ES-I3 (cell line): ENCODE data around the gene CACNA1B.

Experiments used
- H3K36me3 ChIP-seq: 2 replicates; pipeline ENCODE4 v1.6.1; 2013; ENCODE audit warnings: mild to moderate bottlenecking, low read length, control low read depth, moderate library complexity; ENCODE audit not compliant: insufficient read depth
- H3K4me1 ChIP-seq: 2 replicates; pipeline ENCODE4 v1.6.1; 2013; ENCODE audit warnings: mild to moderate bottlenecking, control low read depth, low read length; ENCODE audit not compliant: insufficient read depth
- H3K9ac ChIP-seq: 2 replicates; pipeline ENCODE4 v1.6.1; 2013; ENCODE audit warnings: low read depth, mild to moderate bottlenecking, low read length, moderate library complexity
- H3K9me3 ChIP-seq: 2 replicates; pipeline ENCODE4 v1.6.1; 2013; ENCODE audit warnings: mild to moderate bottlenecking, low read length, moderate library complexity; ENCODE audit not compliant: control insufficient read depth, insufficient read depth

Gene CACNA1B

DNA sequence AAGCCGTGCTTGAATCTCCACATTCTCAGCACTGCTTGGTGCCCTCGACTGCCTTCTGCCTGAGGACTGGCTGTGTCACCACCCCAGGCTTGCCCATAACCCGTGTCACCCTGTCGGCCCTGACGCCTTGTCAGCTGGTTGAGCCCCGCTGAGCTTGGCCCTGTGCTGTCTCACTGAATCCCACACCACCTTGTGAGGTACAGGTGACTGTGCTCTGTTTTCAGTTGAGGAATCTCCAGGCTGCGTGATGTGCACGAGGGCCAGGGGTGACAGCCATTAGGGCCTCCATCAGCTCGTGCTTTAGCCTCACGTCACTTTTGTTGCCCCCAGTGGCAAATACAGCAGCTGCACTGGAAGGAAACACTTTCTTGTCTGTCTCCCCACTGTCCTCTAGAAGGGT is 90.7 kb downstream of the CACNA1B start:
- Histone ChIP-seq H3K9me3 (no peaks in the 10 kb centered on the region), H3K36me3 (no peaks in the 10 kb centered on the region), H3K4me1 (no peaks in the 10 kb centered on the region), H3K9ac (no peak overlapping the region)

DNA sequence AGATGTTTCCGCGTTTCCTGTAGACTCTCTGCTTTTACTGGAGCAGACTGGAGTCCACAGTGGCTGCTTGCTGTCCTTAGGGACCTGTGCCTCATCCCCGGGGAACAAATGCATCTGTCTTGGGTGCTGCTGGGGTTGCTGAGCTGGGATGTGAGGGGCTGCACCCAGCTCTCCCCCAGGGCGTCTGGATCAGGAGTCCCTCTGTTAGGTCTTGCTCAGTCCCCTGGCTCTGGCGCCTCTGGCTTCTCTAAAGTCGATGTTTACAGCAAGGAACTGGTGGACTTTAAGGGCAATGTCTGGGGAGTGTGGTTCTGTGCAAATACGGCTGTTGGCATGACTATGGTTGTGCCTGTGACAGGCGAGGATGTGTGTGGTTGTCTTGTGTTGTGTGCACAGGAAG is 91.4 kb downstream of the CACNA1B start:
- Histone ChIP-seq H3K9me3 (no peaks in the 10 kb centered on the region), H3K36me3 (no peaks in the 10 kb centered on the region), H3K9ac (no peak overlapping the region), H3K4me1 (no peaks in the 10 kb centered on the region)

DNA sequence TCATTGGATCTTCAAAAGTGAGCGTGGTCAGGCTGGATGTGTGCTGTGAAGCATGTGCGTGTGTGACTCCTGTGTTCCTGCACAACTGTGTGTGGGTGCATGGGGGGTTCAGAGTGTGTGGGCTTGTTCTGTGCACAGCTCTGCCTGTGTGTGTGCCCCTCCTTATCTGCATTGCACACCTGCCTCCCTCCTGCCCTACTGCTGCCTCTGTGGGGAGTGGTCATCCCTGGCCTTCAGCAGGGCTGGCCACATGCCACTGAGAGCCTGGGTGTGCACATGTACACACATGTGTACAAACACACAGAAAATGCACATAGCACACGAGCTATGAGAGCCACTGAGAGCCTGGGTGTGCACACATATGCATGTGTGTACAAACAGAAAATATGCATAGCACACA is 92.1 kb downstream of the CACNA1B start:
- Histone ChIP-seq H3K4me1 (no peaks in the 10 kb centered on the region), H3K9me3 (no peaks in the 10 kb centered on the region), H3K36me3 (no peaks in the 10 kb centered on the region), H3K9ac (no peak overlapping the region)

DNA sequence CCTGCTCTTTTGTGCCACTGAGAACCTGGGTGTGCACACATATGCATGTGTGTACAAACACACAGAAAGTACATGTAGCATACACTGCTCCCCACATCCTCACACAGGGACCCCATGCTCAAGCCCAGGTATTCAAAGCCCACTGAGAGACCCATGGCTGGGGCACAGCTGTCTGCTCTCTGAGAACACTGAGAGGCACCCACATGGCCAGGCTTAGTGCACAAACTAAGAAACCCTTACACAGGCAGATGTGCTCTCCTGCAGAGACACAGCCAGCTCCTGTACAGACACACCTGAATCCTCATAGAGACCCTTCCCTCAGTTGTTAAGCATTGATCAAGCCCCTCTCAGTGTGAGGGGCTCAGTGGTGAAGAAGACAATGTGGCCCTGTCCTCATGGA is 92.5 kb downstream of the CACNA1B start:
- no peaks in the 10 kb centered on the region for H3K9me3 ChIP-seq
- H3K4me1 ChIP-seq, result no peaks in the 10 kb centered on the region
- no peaks in the 10 kb centered on the region for H3K36me3 ChIP-seq
- no peak overlapping the region for H3K9ac ChIP-seq

DNA sequence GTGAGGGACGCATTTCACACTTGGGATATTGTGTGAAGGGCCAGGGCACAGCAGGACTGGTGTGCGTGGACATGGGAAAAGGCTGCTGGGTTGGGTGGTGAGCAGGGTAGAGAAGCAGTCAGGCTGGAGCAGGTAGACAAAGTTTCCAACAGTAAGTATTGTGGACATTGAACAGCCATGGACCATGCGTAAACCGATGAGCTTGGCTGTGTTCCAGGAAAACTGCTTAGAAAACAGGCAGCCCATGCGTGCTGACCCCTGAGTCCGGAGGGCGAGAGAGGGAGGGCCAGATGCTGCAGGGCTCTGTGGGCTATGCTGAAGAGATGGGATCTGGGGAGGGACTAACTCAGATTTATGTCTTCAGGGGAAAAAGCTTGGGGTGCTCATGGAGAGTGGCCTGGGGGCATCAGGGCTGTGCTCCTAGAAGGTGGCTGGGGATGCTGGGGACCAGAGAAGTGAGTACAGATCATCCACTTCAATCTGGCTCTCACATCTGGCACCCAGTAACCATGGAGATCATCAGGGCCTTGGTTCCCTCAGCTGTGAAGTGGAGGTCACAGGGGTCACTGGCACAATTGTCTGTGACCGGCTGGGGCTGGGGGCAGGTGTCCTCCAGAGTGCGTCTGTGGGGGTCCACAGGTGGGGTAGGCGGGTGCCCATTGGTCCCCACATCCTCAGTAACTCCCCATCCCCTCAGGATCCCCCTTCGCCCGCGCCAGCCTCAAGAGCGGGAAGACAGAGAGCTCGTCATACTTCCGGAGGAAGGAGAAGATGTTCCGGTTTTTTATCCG is 93.3 kb downstream of the CACNA1B start:
- Histone ChIP-seq H3K36me3 (no peaks in the 10 kb centered on the region), H3K9ac (no peak overlapping the region), H3K9me3 (no peaks in the 10 kb centered on the region), H3K4me1 (no peaks in the 10 kb centered on the region)

DNA sequence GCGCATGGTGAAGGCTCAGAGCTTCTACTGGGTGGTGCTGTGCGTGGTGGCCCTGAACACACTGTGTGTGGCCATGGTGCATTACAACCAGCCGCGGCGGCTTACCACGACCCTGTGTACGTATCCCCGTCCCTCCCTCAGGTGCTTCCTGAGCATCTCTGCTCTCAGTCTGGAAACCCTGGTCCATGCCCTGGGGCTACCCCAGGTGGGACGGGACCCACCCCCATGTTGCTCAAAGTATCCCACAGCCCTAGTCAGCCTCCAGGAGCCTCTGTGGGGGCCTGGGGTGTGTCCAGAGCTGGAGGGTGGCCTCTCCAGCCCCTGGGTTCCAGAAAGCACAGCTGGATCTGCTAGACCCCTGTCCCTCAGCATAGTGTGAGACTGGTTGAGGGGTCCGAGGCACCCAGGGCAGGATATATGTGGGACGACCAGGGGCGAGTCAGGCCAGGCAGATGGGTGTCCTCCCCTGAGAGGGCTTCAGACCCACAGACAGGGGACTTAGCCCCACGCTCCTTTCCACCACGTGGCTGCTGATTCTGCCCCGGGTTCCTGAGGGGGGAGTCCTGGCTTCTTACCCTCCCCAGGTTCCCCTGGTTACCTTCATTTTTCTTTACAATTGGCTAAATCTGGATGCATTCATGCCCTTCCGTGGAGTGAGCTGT is 94.0 kb downstream of the CACNA1B start:
- Histone ChIP-seq H3K9me3 (no peaks in the 10 kb centered on the region), H3K36me3 (no peaks in the 10 kb centered on the region), H3K9ac (no peak overlapping the region), H3K4me1 (no peaks in the 10 kb centered on the region)

DNA sequence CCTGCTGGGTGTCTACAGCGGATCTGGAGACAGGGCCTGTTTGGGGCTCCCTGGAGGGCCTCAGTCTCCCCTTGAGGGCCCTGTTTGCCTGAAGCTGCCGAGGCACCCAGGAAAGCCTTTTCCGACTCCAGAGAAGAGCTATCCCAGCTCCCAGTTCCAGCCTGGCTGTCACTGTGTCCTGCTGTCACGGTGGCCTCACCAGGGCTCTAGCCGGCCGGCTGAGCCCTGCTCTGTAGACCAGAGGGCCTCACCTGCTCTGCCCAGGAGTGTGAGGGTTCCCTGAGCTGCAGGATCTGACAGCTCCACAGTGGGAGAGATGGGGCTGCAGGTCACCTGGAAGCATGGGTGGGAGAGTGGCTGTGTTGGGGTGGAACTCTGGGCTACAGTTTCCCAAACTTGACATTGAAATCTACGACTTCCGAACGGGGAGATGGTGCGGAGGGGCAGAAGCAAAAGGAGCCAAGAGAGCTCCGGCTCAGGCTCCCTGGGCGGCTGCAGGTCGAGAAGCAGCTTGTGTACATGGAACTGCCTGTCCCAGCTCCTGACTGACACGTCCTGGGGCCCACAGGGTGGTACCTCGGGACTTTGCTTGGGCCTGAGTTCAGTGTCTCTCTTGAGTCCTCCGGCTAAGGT is 94.9 kb downstream of the CACNA1B start:
- no peaks in the 10 kb centered on the region for H3K36me3 ChIP-seq
- no peaks in the 10 kb centered on the region for H3K9me3 ChIP-seq
- H3K4me1 ChIP-seq, result no peaks in the 10 kb centered on the region
- H3K9ac ChIP-seq, result no peak overlapping the region

DNA sequence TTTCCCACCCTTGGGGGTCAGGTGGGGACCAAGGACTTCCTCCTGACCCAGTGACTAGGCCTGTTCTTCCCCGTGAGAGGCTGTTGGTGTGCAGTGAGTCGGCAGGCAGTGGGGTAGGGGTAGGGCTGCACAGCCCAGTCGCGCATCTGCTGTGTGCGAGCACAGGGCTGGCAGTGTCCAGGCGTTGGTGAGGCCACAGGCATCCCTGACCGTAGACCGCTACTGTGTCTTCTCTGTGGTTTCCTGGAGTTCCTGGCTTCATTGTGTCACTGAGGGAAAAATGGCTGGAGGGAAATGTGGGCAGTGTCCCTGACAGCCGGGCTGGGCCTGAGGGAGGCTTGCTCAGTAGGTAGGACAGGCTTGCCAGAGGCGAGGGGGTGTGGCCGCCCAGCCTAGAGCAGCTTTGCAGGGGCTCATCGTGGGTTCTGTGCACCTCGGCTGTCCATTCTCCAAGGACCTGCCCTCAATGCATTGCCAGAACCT is 95.4 kb downstream of the CACNA1B start:
- H3K36me3 ChIP-seq, result no peaks in the 10 kb centered on the region
- H3K9me3 ChIP-seq, result no peaks in the 10 kb centered on the region
- H3K4me1 ChIP-seq, result no peaks in the 10 kb centered on the region
- no peak overlapping the region for H3K9ac ChIP-seq

DNA sequence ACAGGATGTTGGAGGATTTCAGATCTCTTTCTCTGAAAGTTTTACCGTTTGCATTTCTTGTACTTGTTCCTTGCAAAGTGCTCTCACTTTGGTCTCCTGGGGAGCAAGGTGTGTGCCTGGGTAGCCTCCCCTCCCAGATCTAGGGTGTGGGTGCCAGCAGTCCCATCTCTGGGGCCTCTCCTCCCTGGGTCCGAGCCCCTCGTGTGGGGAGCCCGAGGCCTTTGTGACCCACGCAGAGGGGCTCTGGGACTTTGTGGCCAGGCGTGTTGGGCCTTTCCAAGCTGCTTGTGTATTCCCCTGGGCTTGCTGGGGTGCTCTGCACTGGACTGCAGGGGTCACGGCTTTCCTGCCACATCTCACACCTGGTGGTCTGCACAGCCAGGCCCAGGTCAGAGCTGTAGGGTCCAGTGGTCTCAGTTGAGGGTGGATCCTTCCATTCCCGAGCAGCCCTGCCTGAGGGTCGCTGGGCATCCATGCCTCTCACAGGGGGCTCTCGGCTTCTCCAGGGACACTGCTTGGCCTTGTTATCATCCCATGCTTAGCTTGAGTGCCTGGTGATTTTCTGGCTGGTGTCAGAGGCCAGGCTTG is 96.3 kb downstream of the CACNA1B start:
- H3K4me1 ChIP-seq, result no peaks in the 10 kb centered on the region
- H3K36me3 ChIP-seq, result no peaks in the 10 kb centered on the region

DNA sequence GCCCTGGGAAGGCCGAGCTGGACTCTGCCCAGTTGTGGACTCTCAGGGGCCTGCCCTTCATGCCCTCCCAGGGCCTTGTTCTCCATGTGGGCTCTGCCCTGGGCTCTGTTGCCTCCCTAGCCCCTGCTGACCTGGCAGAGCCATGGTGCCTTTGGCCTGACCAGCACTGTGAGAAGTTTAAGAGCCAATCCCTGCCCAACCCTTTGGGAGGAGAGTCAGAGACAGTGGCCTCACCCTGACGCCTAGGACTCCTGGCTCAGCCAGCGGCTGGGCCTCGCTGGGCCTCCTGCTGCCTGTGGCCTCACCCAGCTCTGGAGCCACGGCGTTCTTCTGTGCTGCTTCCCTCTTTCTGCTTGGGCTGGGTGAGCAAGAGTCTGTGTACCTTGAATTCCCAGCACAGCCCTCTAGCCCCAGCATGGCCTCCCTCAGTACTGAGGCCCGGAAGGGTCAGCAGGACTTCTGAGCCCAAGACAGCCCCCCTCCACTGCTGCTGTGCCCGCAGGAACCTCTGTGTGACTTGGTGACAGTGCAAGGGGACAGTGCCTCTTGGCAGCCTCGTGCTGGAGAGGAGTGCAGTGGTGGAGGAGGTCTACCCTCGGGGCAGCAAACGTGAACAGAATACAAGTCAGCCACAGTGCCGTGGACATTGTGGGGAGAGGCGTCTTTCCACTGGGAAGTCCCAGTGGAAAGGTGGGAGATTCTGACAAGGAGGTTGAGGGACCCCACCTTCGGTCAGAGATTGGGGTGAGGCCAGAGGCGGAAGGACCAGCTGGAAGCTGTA is 97.4 kb downstream of the CACNA1B start:
- Histone ChIP-seq H3K9me3 (no peaks in the 10 kb centered on the region), H3K4me1 (no peaks in the 10 kb centered on the region), H3K36me3 (no peaks in the 10 kb centered on the region), H3K9ac (no peak overlapping the region)

More for the DNA sequence above, 96.3 kb downstream of the CACNA1B start:
- H3K9ac ChIP-seq, result no peak overlapping the region
- H3K9me3 ChIP-seq, result no peaks in the 10 kb centered on the region

DNA sequence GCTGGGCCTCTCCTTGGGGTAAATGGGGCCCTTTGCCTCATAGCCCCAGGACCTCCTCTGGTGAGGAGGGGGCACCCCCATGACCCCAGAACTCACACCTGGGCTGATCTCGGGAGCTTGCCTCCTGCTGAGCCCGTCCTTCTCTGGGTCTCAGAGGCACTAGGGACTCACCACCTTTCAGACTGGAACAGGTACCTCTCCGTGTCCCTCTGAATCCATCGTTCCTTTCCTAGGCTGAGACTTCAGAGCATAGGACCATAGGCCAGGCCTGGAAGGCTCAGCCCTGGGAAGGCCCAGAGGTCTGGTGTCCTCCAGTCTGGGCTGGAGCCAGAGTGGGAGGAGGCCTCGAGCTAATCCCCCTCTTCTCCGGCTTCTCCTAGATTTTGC is 97.9 kb downstream of the CACNA1B start:
- no peak overlapping the region for H3K9ac ChIP-seq
- no peaks in the 10 kb centered on the region for H3K4me1 ChIP-seq
- H3K9me3 ChIP-seq, result no peaks in the 10 kb centered on the region
- no peaks in the 10 kb centered on the region for H3K36me3 ChIP-seq

DNA sequence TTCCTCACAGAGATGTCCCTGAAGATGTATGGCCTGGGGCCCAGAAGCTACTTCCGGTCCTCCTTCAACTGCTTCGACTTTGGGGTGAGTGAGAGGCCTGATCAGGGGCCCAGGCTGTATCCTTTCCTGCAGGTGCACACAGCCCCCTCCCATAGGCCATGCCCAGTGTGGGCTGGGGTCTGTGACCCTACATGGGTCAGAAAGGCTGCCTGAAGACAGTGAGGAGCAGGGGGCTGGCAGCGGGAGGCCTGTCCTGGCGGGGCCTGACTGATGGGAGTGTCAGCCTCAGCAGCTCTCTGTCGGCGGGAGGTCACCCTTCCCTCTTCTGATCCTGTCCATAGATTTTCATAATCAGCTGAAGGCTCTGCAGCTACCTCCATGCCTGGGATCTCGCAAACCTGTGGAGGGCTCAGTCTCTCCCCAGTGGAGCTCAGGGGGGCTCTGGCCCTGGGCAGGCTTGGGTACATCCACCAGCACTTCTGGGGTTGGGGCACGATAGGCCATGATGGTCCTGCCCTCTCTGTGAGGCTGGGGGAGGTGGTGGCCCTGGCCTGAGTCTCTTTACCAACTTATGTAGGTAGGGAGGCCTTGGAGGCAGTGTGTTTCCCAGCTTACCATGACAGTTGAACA is 98.5 kb downstream of the CACNA1B start:
- Histone ChIP-seq H3K9ac (no peak overlapping the region), H3K4me1 (no peaks in the 10 kb centered on the region), H3K9me3 (no peaks in the 10 kb centered on the region), H3K36me3 (no peaks in the 10 kb centered on the region)

DNA sequence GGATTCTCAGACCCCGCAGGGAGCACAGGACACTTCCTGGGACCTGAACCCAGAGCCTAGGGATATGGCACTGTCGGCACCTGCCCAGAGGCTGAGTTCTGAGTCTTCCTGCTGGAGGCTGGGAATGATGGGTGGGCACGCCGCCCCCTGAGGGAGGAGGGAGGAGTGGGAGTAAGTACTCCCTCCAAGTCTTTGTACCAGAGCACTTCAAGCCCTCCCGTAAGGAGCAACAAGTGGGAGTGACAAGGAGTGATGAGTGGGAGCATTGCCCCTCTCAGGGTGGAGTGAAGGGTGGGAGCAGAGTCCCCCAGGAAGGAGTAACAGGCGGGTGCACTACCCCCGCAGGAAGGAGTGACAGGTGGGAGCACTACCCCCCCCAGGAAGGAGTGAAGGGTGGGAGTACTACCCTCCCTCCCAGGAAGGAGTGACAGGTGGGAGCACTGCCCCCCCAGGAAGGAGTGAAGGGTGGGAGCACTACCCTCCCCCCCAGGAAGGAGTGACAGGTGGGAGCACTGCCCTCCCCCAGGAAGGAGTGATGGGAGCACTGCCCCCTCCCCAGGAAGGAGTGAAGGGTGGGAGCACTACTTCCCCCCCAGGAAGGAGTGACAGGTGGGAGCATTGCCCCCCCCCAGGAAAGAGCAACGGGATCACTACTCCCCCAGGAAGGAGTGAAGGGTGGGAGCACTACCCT is 100.1 kb downstream of the CACNA1B start:
- Histone ChIP-seq H3K4me1 (no peaks in the 10 kb centered on the region), H3K9ac (no peak overlapping the region), H3K36me3 (no peaks in the 10 kb centered on the region), H3K9me3 (no peaks in the 10 kb centered on the region)
